ENCODE results near the gene IDH3B.

The IDH3B gene

DNA sequence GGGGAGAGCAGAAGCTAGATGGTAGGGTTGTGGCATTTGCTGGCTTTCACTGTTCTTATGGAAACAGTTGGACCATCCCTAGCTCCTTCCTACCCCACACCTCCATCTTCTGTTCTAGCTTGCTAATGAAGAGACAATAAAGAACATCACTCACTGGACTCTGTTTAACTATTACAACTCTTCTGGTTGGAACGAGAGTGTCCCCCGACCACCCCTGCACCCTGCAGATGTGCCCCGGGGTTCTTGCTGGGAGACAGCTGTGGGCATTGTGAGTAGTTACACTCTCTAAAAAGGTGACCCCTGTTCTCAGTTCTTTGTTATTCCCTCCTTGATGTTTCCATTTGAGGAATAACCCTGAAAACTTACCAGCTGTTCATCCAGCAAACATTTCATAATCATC is 51.9 kb downstream of the IDH3B start:
- DNase-seq, result no peak

DNA sequence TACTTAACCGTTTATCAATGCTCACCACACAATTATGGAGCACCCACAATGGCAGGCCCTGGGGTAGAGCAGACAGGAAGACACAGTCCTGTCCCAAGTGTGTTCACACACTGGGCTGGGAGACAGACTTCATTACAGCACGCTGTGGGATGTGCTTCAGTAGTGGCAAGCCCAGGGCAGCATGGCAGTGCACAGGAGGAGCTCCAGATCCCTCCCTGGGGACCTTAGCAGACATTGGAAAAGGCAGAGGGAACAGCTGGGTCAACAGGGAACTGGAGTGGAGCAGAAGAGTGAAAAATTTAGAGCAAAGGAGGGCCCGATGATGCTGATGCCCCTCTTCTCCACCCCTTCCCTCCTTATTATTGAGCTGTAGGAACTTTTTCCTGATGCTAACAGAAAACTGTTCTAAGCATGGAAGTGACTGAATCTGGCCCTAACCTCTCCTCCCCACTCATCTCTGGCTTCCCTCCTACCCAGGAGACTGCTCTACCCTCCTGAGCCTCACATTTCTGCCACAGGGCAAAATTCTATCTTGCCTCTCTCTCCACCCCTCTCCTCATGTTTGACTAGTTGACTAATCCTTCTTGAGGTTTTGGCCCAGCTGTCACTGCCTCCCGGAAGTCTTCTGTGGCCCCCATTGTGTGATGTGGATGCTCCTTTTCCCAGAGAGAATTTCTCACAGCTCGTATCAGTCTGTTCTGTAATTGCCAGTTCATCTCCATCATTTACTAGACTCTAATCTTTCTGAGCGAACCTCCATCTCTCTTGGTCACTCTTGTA is 52.9 kb downstream of the IDH3B start:
- DNase-seq, result no peak

GRCh38 chr20:2610326-2610725 is 53.7 kb downstream of the IDH3B start:
- no peak for DNase-seq

Measured in NCI-H748 treated with DMSO at 0.1 percent for 48 hours (cell line).